Limb (tissue), 2 donors: ENCODE measurements around the gene CDC42EP1.
"Not testable (repeated sequence)": the region's sequence is repeated elsewhere in the genome, so short reads cannot be mapped to it uniquely, and the experiment has no call there.

Experiments
- DNase-seq, 2 donors: peaks; one replicate each; pipeline ENCODE4 v3.0.0-alpha.2; 2016; ENCODE audit errors: extremely low spot score in 2 of 2

Gene CDC42EP1

GRCh38 chr22:37610153-37610475 is 49.8 kb downstream of the CDC42EP1 start:
- DNase-seq, result not testable (repeated sequence)

GRCh38 chr22:37610480-37611129 is 50.3 kb downstream of the CDC42EP1 start:
- no peak for DNase-seq

- no peak for DNase-seq
These were observed 50.9 kb downstream of the CDC42EP1 start for GRCh38 chr22:37611207-37611606.

DNA sequence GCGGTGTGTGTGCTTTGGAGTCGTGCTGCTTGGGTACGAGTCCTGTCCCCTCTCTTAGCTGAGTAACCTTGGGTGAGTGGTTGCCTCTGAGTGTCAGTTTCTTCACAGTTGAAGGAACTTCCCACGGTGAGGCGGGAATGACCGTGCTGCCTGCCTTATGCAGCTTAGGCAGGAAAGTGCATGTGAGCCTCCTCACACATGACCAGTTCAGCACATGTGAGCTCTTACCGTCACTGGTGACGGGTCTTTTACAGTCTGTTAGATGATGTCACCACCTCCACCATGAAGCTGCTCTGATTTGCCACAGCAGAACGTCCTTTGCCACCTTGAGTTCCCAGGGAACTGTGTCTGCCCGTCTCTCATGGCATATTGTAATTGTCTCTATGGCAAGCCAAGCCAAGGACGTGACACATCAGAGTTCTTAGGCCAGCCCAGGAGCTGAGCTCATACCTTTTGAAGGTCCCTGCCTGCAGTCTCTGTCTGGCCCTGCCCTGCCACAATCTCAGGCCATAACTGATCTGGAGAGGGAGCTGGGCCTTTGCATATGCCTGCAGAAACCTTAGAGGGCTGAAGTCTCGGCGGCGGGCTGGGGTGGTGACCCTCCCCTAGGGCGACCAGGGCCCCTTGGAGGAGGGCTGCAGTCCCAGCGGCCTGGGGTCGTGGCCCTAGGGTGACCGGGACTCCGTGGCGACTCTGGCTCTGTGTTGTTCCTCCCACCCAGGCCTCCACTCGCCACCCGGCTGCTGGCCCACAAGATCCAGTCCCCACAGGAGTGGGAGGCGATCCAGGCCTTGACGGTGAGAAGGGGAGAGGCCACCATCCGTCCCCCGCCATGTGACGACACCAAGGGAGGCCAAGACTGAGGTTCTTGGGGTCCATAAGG is 56.2 kb downstream of the CDC42EP1 start:
- DNase-seq, result no peak

- no peak for DNase-seq
These were observed 57.2 kb downstream of the CDC42EP1 start for GRCh38 chr22:37617431-37617830.

GRCh38 chr22:37618072-37618656 is 57.9 kb downstream of the CDC42EP1 start:
- DNase-seq, result no peak

- DNase-seq, result no peak
These were observed 58.4 kb downstream of the CDC42EP1 start for GRCh38 chr22:37618674-37619073.
